ENCODE data around the gene HDAC8. TPM values are rescaled to one million over a fixed set of nuclear protein-coding genes. Genes with fewer than 3 reads are reported as not detected.
"Not testable (repeated sequence)": the region's sequence is repeated elsewhere in the genome, so short reads cannot be mapped to it uniquely, and the experiment has no call there.

Gene HDAC8
- total RNA-seq, 1 experiment from 2014 or later: 25.6 TPM

- Histone ChIP-seq H3K4me2 (ENCODE audit: low read depth, low read length, poor library complexity, severe bottlenecking) (no peak overlapping the region), H3K79me2 (ENCODE audit: low read length) (no peaks in the 10 kb centered on the region), H3K27ac (ENCODE audit: low read length) (no peak overlapping the region), H3K4me1 (ENCODE audit: low read length) (no peaks in the 10 kb centered on the region), H3K36me3 (ENCODE audit: insufficient read depth, low read length) (no peaks in the 10 kb centered on the region), H3K4me3 (ENCODE audit: low read length) (no peak overlapping the region), H3K27me3 (ENCODE audit: low read length) (no peaks in the 10 kb centered on the region), H3K9me2 (replicated peaks; ENCODE audit: insufficient read depth, low read length) (no peaks in the 10 kb centered on the region), H4K20me1 (ENCODE audit: insufficient read depth, low read depth, low read length) (no peaks in the 10 kb centered on the region), H2AFZ (ENCODE audit: low read length) (no peak overlapping the region), H3K9ac (ENCODE audit: low read length) (no peak overlapping the region), H3K9me3 (ENCODE audit: low read length) (no peaks in the 10 kb centered on the region)
- no peak for DNase-seq
Observed at GRCh38 chrX:72340041-72340440, 232.6 kb downstream of the HDAC8 start.

- Histone ChIP-seq H3K9ac (ENCODE audit: low read length) (no peak overlapping the region), H3K36me3 (ENCODE audit: insufficient read depth, low read length) (no peaks in the 10 kb centered on the region), H4K20me1 (ENCODE audit: insufficient read depth, low read depth, low read length) (no peaks in the 10 kb centered on the region), H2AFZ (ENCODE audit: low read length) (no peak overlapping the region), H3K79me2 (ENCODE audit: low read length) (no peaks in the 10 kb centered on the region), H3K4me2 (ENCODE audit: low read depth, low read length, poor library complexity, severe bottlenecking) (no peak overlapping the region), H3K4me1 (ENCODE audit: low read length) (no peaks in the 10 kb centered on the region), H3K9me3 (ENCODE audit: low read length) (no peaks in the 10 kb centered on the region), H3K4me3 (ENCODE audit: low read length) (no peak overlapping the region), H3K27me3 (ENCODE audit: low read length) (no peaks in the 10 kb centered on the region), H3K27ac (ENCODE audit: low read length) (no peak overlapping the region), H3K9me2 (replicated peaks; ENCODE audit: insufficient read depth, low read length) (no peaks in the 10 kb centered on the region)
- DNase-seq: no peak
Observed at GRCh38 chrX:72330131-72330530, 242.5 kb downstream of the HDAC8 start.

- Histone ChIP-seq H3K27me3 (ENCODE audit: low read length) (no peaks in the 10 kb centered on the region), H3K36me3 (ENCODE audit: insufficient read depth, low read length) (no peaks in the 10 kb centered on the region), H3K4me2 (ENCODE audit: low read depth, low read length, poor library complexity, severe bottlenecking) (no peak overlapping the region), H3K9me3 (ENCODE audit: low read length) (no peaks in the 10 kb centered on the region), H3K9me2 (replicated peaks; ENCODE audit: insufficient read depth, low read length) (no peaks in the 10 kb centered on the region), H3K4me1 (ENCODE audit: low read length) (no peaks in the 10 kb centered on the region), H3K27ac (ENCODE audit: low read length) (no peak overlapping the region), H2AFZ (ENCODE audit: low read length) (no peak overlapping the region), H4K20me1 (ENCODE audit: insufficient read depth, low read depth, low read length) (no peaks in the 10 kb centered on the region), H3K9ac (ENCODE audit: low read length) (no peak overlapping the region), H3K4me3 (ENCODE audit: low read length) (no peak overlapping the region), H3K79me2 (ENCODE audit: low read length) (no peaks in the 10 kb centered on the region)
- no peak for DNase-seq
Observed at GRCh38 chrX:72326605-72327300, 245.9 kb downstream of the HDAC8 start.

- not testable (repeated sequence) for H3K27ac ChIP-seq (ENCODE audit: low read length); H3K4me2 ChIP-seq (ENCODE audit: low read depth, low read length, poor library complexity, severe bottlenecking); H3K9ac ChIP-seq (ENCODE audit: low read length); H3K79me2 ChIP-seq (ENCODE audit: low read length); DNase-seq; H2AFZ ChIP-seq (ENCODE audit: low read length); H4K20me1 ChIP-seq (ENCODE audit: insufficient read depth, low read depth, low read length); H3K36me3 ChIP-seq (ENCODE audit: insufficient read depth, low read length); H3K4me1 ChIP-seq (ENCODE audit: low read length); H3K4me3 ChIP-seq (ENCODE audit: low read length); H3K9me2 ChIP-seq (replicated peaks; ENCODE audit: insufficient read depth, low read length); H3K9me3 ChIP-seq (ENCODE audit: low read length); H3K27me3 ChIP-seq (ENCODE audit: low read length)
Observed at GRCh38 chrX:72319651-72320050, 253.0 kb downstream of the HDAC8 start.

- no peak overlapping the region for H3K4me2 ChIP-seq (ENCODE audit: low read depth, low read length, poor library complexity, severe bottlenecking)
- H3K9me3 ChIP-seq (ENCODE audit: low read length): no peaks in the 10 kb centered on the region
- peaks cover 10% of the 10 kb centered on the region for H3K4me1 ChIP-seq (ENCODE audit: low read length)
- H2AFZ ChIP-seq (ENCODE audit: low read length): no peak overlapping the region
- H4K20me1 ChIP-seq (ENCODE audit: insufficient read depth, low read depth, low read length): no peaks in the 10 kb centered on the region
- H3K36me3 ChIP-seq (ENCODE audit: insufficient read depth, low read length): no peaks in the 10 kb centered on the region
- no peaks in the 10 kb centered on the region for H3K27me3 ChIP-seq (ENCODE audit: low read length)
- no peak overlapping the region for H3K9ac ChIP-seq (ENCODE audit: low read length)
- H3K79me2 ChIP-seq (ENCODE audit: low read length): no peaks in the 10 kb centered on the region
- H3K9me2 ChIP-seq (replicated peaks; ENCODE audit: insufficient read depth, low read length): no peaks in the 10 kb centered on the region
- H3K4me3 ChIP-seq (ENCODE audit: low read length): no peak overlapping the region
- H3K27ac ChIP-seq (ENCODE audit: low read length): no peak overlapping the region
- no peak for DNase-seq
Observed at GRCh38 chrX:72317139-72317538, 255.5 kb downstream of the HDAC8 start.

GRCh38 chrX:72316408-72317110 is 256.1 kb downstream of the HDAC8 start:
- Histone ChIP-seq H3K27me3 (ENCODE audit: low read length) (no peaks in the 10 kb centered on the region), H4K20me1 (ENCODE audit: insufficient read depth, low read depth, low read length) (no peaks in the 10 kb centered on the region), H3K79me2 (ENCODE audit: low read length) (no peaks in the 10 kb centered on the region), H3K4me3 (ENCODE audit: low read length) (no peak overlapping the region), H3K9ac (ENCODE audit: low read length) (no peak overlapping the region), H3K27ac (ENCODE audit: low read length) (no peak overlapping the region), H3K4me2 (ENCODE audit: low read depth, low read length, poor library complexity, severe bottlenecking) (no peak overlapping the region), H3K4me1 (ENCODE audit: low read length) (peaks cover 10% of the 10 kb centered on the region), H2AFZ (ENCODE audit: low read length) (no peak overlapping the region), H3K9me3 (ENCODE audit: low read length) (no peaks in the 10 kb centered on the region), H3K36me3 (ENCODE audit: insufficient read depth, low read length) (no peaks in the 10 kb centered on the region), H3K9me2 (replicated peaks; ENCODE audit: insufficient read depth, low read length) (no peaks in the 10 kb centered on the region)
- no peak for DNase-seq

GRCh38 chrX:72314881-72315280 is 257.8 kb downstream of the HDAC8 start:
- Histone ChIP-seq H3K9me3 (ENCODE audit: low read length) (no peaks in the 10 kb centered on the region), H3K36me3 (ENCODE audit: insufficient read depth, low read length) (no peaks in the 10 kb centered on the region), H3K4me3 (ENCODE audit: low read length) (no peak overlapping the region), H3K27me3 (ENCODE audit: low read length) (no peaks in the 10 kb centered on the region), H3K9me2 (replicated peaks; ENCODE audit: insufficient read depth, low read length) (no peaks in the 10 kb centered on the region), H3K4me2 (ENCODE audit: low read depth, low read length, poor library complexity, severe bottlenecking) (no peak overlapping the region), H3K4me1 (ENCODE audit: low read length) (peaks cover 10% of the 10 kb centered on the region), H2AFZ (ENCODE audit: low read length) (no peak overlapping the region), H3K79me2 (ENCODE audit: low read length) (no peaks in the 10 kb centered on the region), H3K27ac (ENCODE audit: low read length) (no peak overlapping the region), H3K9ac (ENCODE audit: low read length) (no peak overlapping the region), H4K20me1 (ENCODE audit: insufficient read depth, low read depth, low read length) (no peaks in the 10 kb centered on the region)
- peak; percentile 59 for DNase-seq

GRCh38 chrX:72313707-72314641 is 258.7 kb downstream of the HDAC8 start:
- no peaks in the 10 kb centered on the region for H4K20me1 ChIP-seq (ENCODE audit: insufficient read depth, low read depth, low read length)
- no peak overlapping the region for H3K9ac ChIP-seq (ENCODE audit: low read length)
- H3K4me1 ChIP-seq (ENCODE audit: low read length): peaks cover 10% of the 10 kb centered on the region
- no peaks in the 10 kb centered on the region for H3K36me3 ChIP-seq (ENCODE audit: insufficient read depth, low read length)
- no peaks in the 10 kb centered on the region for H3K9me2 ChIP-seq (replicated peaks; ENCODE audit: insufficient read depth, low read length)
- no peak overlapping the region for H3K27ac ChIP-seq (ENCODE audit: low read length)
- no peaks in the 10 kb centered on the region for H3K9me3 ChIP-seq (ENCODE audit: low read length)
- no peak for DNase-seq
- no peaks in the 10 kb centered on the region for H3K79me2 ChIP-seq (ENCODE audit: low read length)
- no peak overlapping the region for H3K4me3 ChIP-seq (ENCODE audit: low read length)
- no peak overlapping the region for H2AFZ ChIP-seq (ENCODE audit: low read length)
- H3K4me2 ChIP-seq (ENCODE audit: low read depth, low read length, poor library complexity, severe bottlenecking): no peak overlapping the region
- H3K27me3 ChIP-seq (ENCODE audit: low read length): no peaks in the 10 kb centered on the region

Measured in Karpas-422 (cell line).